Endothelial cell of umbilical vein (primary cell): ENCODE results near the gene CALN1. TPM values are rescaled to one million over a fixed set of nuclear protein-coding genes. Genes with fewer than 3 reads are reported as not detected.

Source experiments
- BruUV-seq: library from RNA; stranded (reverse); fragments of 400-500 nt; replicated peaks from 2 replicates; lab custom pipeline; 2021; lab: Mats Ljungman, UMichigan
- CTCF ChIA-PET: fragments of 300-600, 350-600 bp; sonication (Branson Sonifier 250); formaldehyde crosslinking; loops from one replicate; lab custom pipeline; 2021; ENCODE audit warnings: antibody characterized with exemption, inconsistent platforms; lab: Charles Lee
- POLR2A ChIA-PET: fragments of 300-600, 350-600 bp; sonication (Branson Sonifier 250); formaldehyde crosslinking; loops from one replicate; lab custom pipeline; 2021; ENCODE audit warnings: antibody characterized with exemption, inconsistent platforms; lab: Charles Lee
- DNase-seq: peaks from one replicate; pipeline ENCODE4 v3.0.0-alpha.2; 2011; ENCODE audit warnings: low read depth, low spot score
- FAIRE-seq: peaks from 2 replicates; lab custom pipeline; 2011; peaks lifted over from hg19 to GRCh38; lab: Jason Lieb, UNC
- H2AFZ ChIP-seq: 2 replicates; pipeline ENCODE4 v1.6.0; 2012; ENCODE audit warnings: low read depth, low read length, control low read depth, inconsistent platforms
- H3K27ac ChIP-seq: 2 replicates; pipeline ENCODE4 v1.5.1; 2011; ENCODE audit warnings: low read depth, mild to moderate bottlenecking, control low read depth, low read length, moderate library complexity; ENCODE audit not compliant: insufficient read depth
- H3K27me3 ChIP-seq, 2 experiments: 2 replicates each; pipeline versions ENCODE4 v1.6.0 to v1.6.1; 2011; ENCODE audit warnings: low read length in 2 of 2, mixed read lengths in 1 of 2; ENCODE audit not compliant: control insufficient read depth in 2 of 2, insufficient read depth in 2 of 2
- H3K36me3 ChIP-seq, 2 experiments: 2 replicates in 1 of 2; 3 replicates in 1 of 2; pipeline ENCODE4 v1.5.1; 2011; ENCODE audit warnings: low read length in 2 of 2, mild to moderate bottlenecking in 1 of 2, moderate library complexity in 1 of 2; ENCODE audit not compliant: control insufficient read depth in 2 of 2, insufficient read depth in 2 of 2; ENCODE audit errors: extremely low read depth in 1 of 2
- H3K4me1 ChIP-seq: 3 replicates; pipeline ENCODE4 v1.5.1; 2011; ENCODE audit warnings: mild to moderate bottlenecking, low read length; ENCODE audit not compliant: control insufficient read depth, insufficient read depth; ENCODE audit errors: extremely low read depth
- H3K4me2 ChIP-seq: 2 replicates; pipeline ENCODE4 v1.6.1; 2011; ENCODE audit warnings: low read length, control low read depth, mixed read lengths; ENCODE audit not compliant: insufficient read depth
- H3K4me3 ChIP-seq, 3 experiments: fragments of 200-600 bp in 1 of 3; sonication (generic), shearing (Covaris generic) in 1 of 3; replicated peaks in 1 of 3; 2 replicates each; pipeline ENCODE4 v1.5.1; 2011 to 2016; ENCODE audit warnings: control low read depth in 3 of 3, low read length in 3 of 3, mild to moderate bottlenecking in 2 of 3, inconsistent platforms in 1 of 3, low read depth in 1 of 3, moderate library complexity in 1 of 3; ENCODE audit not compliant: insufficient read depth in 1 of 3
- H3K79me2 ChIP-seq: 2 replicates; pipeline ENCODE4 v1.6.0; 2012; ENCODE audit warnings: low read length, inconsistent platforms; ENCODE audit not compliant: control insufficient read depth, insufficient read depth
- H3K9ac ChIP-seq: replicated peaks from 2 replicates; pipeline ENCODE3; 2011; ENCODE audit warnings: low read length, control low read depth; ENCODE audit not compliant: insufficient read depth; ENCODE audit errors: extremely low read depth
- H3K9me1 ChIP-seq: replicated peaks from 3 replicates; pipeline ENCODE4 v1.6.0; 2011; ENCODE audit warnings: mild to moderate bottlenecking, low read length; ENCODE audit not compliant: control insufficient read depth, insufficient read depth; ENCODE audit errors: extremely low read depth
- H3K9me3 ChIP-seq: replicated peaks from 2 replicates; pipeline ENCODE4 v1.5.1; 2012; ENCODE audit warnings: low read length, inconsistent platforms; ENCODE audit not compliant: control insufficient read depth, insufficient read depth
- H4K20me1 ChIP-seq: replicated peaks from 2 replicates; pipeline ENCODE3; 2011; ENCODE audit warnings: mild to moderate bottlenecking, low read length; ENCODE audit not compliant: control insufficient read depth, insufficient read depth; ENCODE audit errors: extremely low read depth
- FOS ChIP-seq: IDR thresholded peaks from 2 replicates; pipeline ENCODE4 v1.6.1; 2011; ENCODE audit warnings: mild to moderate bottlenecking, low read length, moderate library complexity, borderline replicate concordance; ENCODE audit not compliant: insufficient read depth
- GATA2 ChIP-seq: IDR thresholded peaks from 2 replicates; pipeline ENCODE4 v1.7.0; 2011; ENCODE audit warnings: low read depth, mild to moderate bottlenecking, moderate library complexity, mixed read lengths, low read length; ENCODE audit not compliant: insufficient read length, insufficient read depth
- JUN ChIP-seq: IDR thresholded peaks from 2 replicates; pipeline ENCODE4 v1.6.1; 2011; ENCODE audit warnings: borderline replicate concordance, low read depth; ENCODE audit not compliant: insufficient read length, insufficient read depth
- MYC ChIP-seq: IDR thresholded peaks from one replicate; pipeline ENCODE4 v1.6.1; 2011; ENCODE audit warnings: mild to moderate bottlenecking, low read depth, low read length
- POLR2A ChIP-seq: IDR thresholded peaks from 2 replicates; pipeline ENCODE4 v1.6.1; 2012; ENCODE audit warnings: low read depth, mild to moderate bottlenecking, control low read depth, low read length
- dilution Hi-C: fragments of 300-500 bp; cut with MboI; formaldehyde crosslinking; loops from one replicate; pipeline ENCODE4 v1.15.0; 2019; ENCODE audit warnings: low sequenced_read_pairs; ENCODE audit not compliant: extremely low pct_ligation_motif_present
- intact Hi-C: fragments of 100-400 bp; cut with micrococcal nuclease; formaldehyde crosslinking; loops from one replicate; pipeline ENCODE4 v1.10.0; 2022
- polyA plus RNA-seq, 4 experiments: library from polyadenylated mRNA; depleted of rRNA in 3 of 4; stranded (reverse) in 3 of 4; unstranded in 1 of 4; fragments of >200 nt; gene quantifications; 2 replicates each; pipeline versions ENCODE4 v1.2.1 to v1.2.3, GENCODE V29; 2011 to 2012; ENCODE audit warnings: missing spikeins in 1 of 4
- total RNA-seq: library from RNA; stranded (reverse); gene quantifications from 2 replicates; pipeline ENCODE4 v1.2.3, GENCODE V29; 2021
- TF ChIP-seq, protein P1 (sequence below), 2 donors: IDR thresholded peaks; 1 replicate in 1 of 2; 2 replicates in 1 of 2; pipeline ENCODE4 v1.5.1; 2011; ENCODE audit warnings: low read length in 2 of 2, mild to moderate bottlenecking in 2 of 2, moderate library complexity in 2 of 2, control low read depth in 1 of 2, inconsistent platforms in 1 of 2, low read depth in 1 of 2; ENCODE audit not compliant: insufficient read depth in 1 of 2; ENCODE audit errors: extremely low read depth in 1 of 2
- TF ChIP-seq, protein P2 (sequence below): IDR thresholded peaks from 2 replicates; pipeline ENCODE4 v1.6.1; 2011; ENCODE audit not compliant: insufficient read depth, insufficient read length

The CALN1 gene
- total and polyA plus RNA-seq, 2 donors (not counting 3 experiments of a cell fraction or from before 2014, with no cell fraction given) = not detected

DNA sequence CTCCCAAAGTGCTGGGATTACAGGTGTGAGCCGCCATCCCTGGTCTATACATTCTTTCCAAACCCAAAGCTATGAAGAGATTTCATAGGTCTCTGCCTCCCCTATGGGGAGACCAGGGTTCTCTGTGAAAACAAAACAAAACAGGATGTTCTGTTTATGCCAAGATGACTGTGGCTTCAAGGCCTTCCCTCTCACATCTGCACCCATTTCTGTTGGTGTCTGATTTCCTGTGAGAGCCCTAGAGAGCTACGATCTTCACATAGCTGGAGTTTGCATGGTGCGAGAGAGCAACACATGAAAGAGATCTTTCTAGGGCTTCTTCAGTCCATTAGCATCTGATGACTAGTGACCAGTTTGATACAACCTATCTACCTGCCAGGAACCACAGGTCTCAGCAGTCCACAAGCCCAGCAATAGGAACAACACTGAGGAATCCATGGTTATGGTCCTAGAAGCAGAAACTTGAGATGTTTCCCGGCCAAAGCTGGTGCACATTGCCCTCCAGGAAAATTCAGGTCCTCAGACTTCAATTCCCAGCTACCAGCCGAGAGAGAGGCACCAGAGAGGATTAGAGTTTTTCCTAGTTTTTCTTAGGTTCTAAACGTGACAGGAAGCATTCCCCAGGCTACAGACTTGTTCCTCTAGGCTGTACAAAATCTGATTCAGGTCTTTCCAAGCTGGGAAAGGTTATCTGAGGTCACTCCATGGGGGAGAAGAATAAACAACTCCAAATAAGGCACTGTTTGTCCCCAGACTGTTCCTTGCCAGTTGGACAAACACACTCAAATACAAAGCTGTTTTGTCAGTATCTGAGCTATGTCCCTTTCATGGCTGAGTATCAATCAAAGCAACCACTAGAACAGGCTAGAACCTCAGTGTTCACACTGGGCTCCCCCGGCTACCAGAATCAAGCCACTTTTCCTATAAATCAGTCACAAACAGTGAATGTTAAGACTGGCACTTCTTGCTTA is 259.7 kb downstream of the CALN1 start:
- TF ChIP-seq MYC = no peak
- TF ChIP-seq POLR2A = no peak
- TF ChIP-seq JUN = no peak
- TF ChIP-seq, protein P1, sequence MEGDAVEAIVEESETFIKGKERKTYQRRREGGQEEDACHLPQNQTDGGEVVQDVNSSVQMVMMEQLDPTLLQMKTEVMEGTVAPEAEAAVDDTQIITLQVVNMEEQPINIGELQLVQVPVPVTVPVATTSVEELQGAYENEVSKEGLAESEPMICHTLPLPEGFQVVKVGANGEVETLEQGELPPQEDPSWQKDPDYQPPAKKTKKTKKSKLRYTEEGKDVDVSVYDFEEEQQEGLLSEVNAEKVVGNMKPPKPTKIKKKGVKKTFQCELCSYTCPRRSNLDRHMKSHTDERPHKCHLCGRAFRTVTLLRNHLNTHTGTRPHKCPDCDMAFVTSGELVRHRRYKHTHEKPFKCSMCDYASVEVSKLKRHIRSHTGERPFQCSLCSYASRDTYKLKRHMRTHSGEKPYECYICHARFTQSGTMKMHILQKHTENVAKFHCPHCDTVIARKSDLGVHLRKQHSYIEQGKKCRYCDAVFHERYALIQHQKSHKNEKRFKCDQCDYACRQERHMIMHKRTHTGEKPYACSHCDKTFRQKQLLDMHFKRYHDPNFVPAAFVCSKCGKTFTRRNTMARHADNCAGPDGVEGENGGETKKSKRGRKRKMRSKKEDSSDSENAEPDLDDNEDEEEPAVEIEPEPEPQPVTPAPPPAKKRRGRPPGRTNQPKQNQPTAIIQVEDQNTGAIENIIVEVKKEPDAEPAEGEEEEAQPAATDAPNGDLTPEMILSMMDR (IDR thresholded peaks at IDR 0.05; ENCODE audit: extremely low read depth in 1 of 2, insufficient read depth in 1 of 2, low read depth in 1 of 2, low read length in 2 of 2) = no peak
- TF ChIP-seq, protein P2, sequence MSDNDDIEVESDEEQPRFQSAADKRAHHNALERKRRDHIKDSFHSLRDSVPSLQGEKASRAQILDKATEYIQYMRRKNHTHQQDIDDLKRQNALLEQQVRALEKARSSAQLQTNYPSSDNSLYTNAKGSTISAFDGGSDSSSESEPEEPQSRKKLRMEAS = no peak
- no peak for TF ChIP-seq FOS
- no peak for TF ChIP-seq GATA2
- Histone ChIP-seq H3K4me3 (no peak overlapping the region), H2AFZ (no peak overlapping the region), H3K36me3 (no peaks in the 10 kb centered on the region), H3K9me1 (no peaks in the 10 kb centered on the region), H3K4me2 (no peak overlapping the region), H3K79me2 (no peaks in the 10 kb centered on the region), H3K27ac (no peak overlapping the region), H3K9me3 (peaks cover 3% of the 10 kb centered on the region), H3K27me3 (no peaks in the 10 kb centered on the region), H3K4me1 (no peaks in the 10 kb centered on the region), H4K20me1 (no peaks in the 10 kb centered on the region), H3K9ac (no peak overlapping the region)
- intact Hi-C loops = no loop called here
- DNase-seq = no peak
- POLR2A ChIA-PET = no interaction called here
- no TSS peak for BruUV-seq
- CTCF ChIA-PET = no interaction called here
- dilution Hi-C loops = no loop called here
- no peak for FAIRE-seq
